Suppressor macrophage (primary cell): ENCODE data around the gene PLXND1.
A peak's percentile ranks its signal among the peaks of the same experiment; 100 is the strongest.
"Not testable (repeated sequence)": the region's sequence is repeated elsewhere in the genome, so short reads cannot be mapped to it uniquely, and the experiment has no call there.

Experiments used
- DNase-seq, 4 experiments: peaks; one replicate each; pipeline ENCODE4 v3.0.0-alpha.2; 2020 to 2022

Gene PLXND1

DNA sequence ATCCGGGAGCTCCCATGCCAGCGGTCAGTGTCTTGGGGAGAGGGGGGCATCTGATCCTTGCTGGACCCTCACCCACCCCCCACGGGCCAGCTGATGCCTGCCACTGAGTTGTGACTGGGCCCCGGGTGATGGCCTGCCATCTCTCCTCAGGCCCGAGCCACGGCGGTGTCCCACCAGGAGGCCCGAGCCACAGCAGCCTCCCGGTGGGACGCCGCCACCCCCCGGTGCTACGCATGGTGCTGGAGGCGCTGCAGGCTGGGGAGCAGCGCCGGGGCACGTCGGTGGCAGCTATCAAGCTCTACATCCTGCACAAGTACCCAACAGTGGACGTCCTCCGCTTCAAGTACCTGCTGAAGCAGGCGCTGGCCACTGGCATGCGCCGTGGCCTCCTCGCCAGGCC, 59.2 kb downstream of the PLXND1 start:
- DNase-seq: no peak

DNA sequence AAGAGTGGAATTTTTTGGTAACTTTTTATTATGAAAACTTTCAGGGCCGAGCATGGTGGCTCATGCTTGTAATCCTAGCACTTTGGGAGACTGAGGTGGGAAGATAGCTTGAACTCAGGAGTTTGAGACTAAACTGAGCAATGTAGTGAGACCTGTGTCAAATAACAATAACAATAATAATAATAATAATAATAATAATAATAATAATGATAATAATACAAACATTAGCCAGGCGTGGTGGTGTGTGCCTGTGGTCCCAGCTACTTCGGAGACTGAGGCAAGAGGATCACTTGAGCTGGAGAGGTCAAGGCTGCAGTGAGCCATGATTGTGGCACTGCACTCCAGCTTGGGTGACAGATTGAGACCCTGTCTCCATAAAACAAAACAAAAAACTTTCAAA, 60.5 kb downstream of the PLXND1 start:
- not testable (repeated sequence) for DNase-seq

GRCh38 chr3:129543999-129544398, 62.5 kb downstream of the PLXND1 start:
- no peak for DNase-seq

DNA sequence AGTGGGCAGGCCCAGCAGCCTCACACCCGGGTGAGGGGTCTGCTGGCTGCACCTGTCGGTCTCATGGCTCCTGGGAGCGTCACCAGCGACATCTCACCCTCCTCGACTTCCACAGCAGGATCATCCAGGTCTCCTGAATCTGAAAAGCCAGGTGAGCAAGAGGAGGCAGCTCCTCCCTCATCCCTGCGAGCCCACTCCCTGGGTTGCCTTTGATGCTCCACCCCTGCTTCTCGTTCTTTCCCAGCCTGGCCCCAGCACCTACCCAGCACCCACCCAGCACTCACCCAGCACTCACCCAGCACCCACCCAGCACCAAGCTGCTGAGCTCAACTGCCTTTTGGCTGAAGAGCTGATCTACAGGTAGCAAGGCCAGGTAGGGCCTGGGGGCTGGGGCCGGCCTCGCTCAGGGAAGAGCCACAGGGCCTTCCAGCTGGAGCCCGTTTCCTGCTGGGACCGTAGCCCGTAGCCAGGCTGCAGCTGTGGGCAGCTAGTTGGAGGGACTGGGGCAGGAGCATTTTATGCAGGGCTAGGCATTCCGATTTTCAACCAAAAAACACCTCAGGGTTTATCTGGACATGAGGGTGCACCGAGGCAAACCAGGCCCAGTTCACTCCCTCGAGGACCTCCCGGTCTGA, 63.2 kb downstream of the PLXND1 start, which contains the start of gene H1-8:
Gene H1-8 (plus strand): TSS at position 20 of the 635 bp plus-strand sequence. CDS start 44 bp downstream, at position 64.
- no peak for DNase-seq

- no peak for DNase-seq
These were observed 63.7 kb downstream of the PLXND1 start for GRCh38 chr3:129542747-129543146.

DNA sequence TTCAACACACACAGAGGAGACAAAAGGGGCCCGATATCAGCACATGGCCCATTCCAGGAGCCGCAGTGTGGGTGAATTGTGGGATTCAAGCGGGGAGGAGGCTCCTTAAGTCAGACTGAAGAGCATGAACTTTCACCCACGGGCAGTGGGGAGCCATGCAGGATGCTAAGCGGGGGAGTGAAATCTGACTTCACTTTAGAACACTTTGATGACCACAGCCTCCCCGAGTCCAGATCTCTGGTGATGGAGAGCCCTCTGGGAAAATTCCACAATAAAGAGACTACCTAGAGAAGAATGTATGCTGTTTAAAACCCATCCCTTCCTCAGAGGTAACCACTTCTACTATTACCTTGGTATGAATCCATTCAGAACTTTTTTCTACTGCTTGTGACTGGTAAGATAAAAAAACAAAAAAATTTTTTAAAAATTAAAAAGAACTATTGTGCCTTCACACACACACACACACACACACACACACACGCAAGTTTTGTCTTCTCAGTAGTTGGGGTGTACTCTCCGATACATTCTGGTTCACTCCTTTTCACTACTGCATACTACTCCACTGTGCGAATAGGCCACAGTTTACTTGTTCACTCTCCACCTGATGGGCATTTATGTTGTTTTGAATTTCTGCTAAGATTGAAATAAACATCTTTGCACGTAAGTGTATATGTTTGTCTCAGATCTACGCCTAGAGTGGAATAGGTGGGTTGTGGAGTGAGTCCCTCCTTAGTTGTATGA, 65.5 kb downstream of the PLXND1 start:
- no peak for DNase-seq

GRCh38 chr3:129539206-129539605, 67.3 kb downstream of the PLXND1 start:
- no peak for DNase-seq

DNA sequence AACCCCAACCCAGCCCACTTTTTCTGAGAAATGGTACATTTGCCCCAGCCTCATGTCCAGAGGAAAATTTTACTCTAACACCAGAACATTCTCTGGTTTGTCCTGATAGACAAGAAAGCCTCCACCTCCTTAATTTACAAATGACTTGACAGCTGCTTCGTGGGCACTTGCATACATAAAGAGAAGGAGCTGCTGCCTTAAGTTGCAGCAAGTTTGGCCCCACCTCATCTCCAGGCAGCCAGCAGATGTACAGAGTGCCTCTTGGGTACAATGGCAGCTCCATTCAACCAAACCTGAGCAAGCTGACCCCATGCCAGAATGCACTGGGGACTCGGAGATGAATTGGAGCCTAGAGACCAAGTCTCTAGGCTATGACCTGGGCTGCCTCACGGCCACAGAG, 69.7 kb downstream of the PLXND1 start:
- DNase-seq: no peak

DNA sequence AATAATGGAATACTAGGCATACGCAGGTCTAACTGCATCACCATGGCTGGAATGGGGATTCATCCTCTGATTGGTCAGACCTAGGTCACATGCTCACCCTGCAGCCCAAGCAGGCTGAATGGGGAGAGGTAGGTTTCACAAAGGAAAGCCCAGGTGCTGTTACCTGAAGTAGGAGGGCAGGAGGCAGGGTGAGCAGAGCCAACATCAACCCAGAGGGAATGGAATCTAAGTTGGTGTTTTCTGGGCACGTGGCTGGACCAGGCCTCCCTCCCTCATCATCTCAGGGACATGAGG, 70.2 kb downstream of the PLXND1 start:
- DNase-seq: no peak

DNA sequence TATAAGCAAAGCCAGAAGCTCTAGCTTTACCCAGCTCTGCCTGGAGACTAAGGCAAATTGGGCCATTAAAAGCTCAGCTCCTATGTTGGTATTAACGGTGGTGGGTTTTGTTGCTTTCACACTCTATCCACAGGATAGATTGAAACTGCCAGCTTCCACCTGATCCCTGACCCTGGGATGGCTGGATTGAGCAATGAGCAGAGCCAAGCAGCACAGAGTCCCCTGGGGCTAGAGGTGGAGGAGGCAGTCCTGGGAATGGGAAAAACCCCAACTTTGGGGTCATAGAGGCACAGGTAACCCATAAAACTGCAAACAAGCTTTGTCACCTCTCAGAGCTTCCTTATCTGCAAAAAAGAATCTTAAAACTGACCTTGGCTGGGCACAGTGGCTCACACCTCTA, 71.4 kb downstream of the PLXND1 start:
- DNase-seq: no peak

- no peak for DNase-seq
These were observed 71.9 kb downstream of the PLXND1 start for GRCh38 chr3:129534428-129535027.

- no peak for DNase-seq
These were observed 73.1 kb downstream of the PLXND1 start for GRCh38 chr3:129533406-129533805.

DNA sequence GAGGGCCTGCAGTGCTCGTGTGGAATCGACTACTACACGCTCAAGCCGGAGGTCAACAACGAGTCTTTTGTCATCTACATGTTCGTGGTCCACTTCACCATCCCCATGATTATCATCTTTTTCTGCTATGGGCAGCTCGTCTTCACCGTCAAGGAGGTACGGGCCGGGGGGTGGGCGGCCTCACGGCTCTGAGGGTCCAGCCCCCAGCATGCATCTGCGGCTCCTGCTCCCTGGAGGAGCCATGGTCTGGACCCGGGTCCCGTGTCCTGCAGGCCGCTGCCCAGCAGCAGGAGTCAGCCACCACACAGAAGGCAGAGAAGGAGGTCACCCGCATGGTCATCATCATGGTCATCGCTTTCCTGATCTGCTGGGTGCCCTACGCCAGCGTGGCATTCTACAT, 74.2 kb downstream of the PLXND1 start:
- no peak for DNase-seq

DNA sequence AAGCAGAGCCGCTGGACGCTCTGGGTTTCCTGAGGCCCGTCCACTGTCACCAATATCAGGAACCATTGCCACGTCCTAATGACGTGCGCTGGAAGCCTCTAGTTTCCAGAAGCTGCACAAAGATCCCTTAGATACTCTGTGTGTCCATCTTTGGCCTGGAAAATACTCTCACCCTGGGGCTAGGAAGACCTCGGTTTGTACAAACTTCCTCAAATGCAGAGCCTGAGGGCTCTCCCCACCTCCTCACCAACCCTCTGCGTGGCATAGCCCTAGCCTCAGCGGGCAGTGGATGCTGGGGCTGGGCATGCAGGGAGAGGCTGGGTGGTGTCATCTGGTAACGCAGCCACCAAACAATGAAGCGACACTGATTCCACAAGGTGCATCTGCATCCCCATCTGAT, 74.8 kb downstream of the PLXND1 start:
- peak in 2 of 4 experiments; percentile 28 to 48 for DNase-seq

DNA sequence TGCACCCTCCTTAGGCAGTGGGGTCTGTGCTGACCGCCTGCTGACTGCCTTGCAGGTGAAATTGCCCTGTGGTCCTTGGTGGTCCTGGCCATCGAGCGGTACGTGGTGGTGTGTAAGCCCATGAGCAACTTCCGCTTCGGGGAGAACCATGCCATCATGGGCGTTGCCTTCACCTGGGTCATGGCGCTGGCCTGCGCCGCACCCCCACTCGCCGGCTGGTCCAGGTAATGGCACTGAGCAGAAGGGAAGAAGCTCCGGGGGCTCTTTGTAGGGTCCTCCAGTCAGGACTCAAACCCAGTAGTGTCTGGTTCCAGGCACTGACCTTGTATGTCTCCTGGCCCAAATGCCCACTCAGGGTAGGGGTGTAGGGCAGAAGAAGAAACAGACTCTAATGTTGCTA, 75.7 kb downstream of the PLXND1 start:
- DNase-seq: no peak

GRCh38 chr3:129530251-129530791, 76.2 kb downstream of the PLXND1 start:
- peak in 3 of 4 experiments; percentile 40 to 43 (median 41) for DNase-seq

DNA sequence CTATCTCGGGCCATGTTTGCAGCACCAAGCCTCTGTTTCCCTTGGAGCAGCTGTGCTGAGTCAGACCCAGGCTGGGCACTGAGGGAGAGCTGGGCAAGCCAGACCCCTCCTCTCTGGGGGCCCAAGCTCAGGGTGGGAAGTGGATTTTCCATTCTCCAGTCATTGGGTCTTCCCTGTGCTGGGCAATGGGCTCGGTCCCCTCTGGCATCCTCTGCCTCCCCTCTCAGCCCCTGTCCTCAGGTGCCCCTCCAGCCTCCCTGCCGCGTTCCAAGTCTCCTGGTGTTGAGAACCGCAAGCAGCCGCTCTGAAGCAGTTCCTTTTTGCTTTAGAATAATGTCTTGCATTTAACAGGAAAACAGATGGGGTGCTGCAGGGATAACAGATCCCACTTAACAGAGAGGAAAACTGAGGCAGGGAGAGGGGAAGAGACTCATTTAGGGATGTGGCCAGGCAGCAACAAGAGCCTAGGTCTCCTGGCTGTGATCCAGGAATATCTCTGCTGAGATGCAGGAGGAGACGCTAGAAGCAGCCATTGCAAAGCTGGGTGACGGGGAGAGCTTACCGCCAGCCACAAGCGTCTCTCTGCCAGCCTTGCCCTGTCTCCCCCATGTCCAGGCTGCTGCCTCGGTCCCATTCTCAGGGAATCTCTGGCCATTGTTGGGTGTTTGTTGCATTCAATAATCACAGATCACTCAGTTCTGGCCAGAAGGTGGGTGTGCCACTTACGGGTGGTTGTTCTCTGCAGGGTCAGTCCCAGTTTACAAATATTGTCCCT, 76.9 kb downstream of the PLXND1 start:
- no peak for DNase-seq

GRCh38 chr3:129528589-129529100, 77.8 kb downstream of the PLXND1 start, which contains the start of gene RHO:
RHO (plus strand) TSS chr3:129528639; CDS start chr3:129528734, 95 bp downstream.
- DNase-seq: peak in 3 of 4 experiments; percentile 37 to 51 (median 47)

DNA sequence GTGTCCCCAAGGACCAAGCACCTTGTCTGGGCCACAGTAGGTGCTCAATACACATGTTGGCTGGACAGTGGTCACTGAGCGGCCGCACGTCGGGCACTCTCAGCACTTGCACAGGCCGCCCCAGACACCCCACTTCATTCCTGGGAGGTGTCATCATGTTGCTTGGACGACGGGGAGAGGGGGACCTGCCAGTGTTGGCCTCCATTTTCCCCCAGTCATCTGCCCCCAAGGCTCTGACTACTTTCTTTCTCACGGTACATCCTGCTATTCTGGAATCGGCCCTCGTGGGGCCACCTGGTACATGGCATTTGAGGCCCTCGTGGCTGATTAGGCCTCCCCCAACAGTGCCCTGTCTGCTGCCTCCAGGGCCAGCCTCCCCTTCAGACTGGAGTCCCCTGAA, 79.2 kb downstream of the PLXND1 start:
- no peak for DNase-seq

- DNase-seq: peak; percentile 82 to 96 (median 90)
These were observed 80.2 kb downstream of the PLXND1 start for GRCh38 chr3:129526121-129526900.

DNA sequence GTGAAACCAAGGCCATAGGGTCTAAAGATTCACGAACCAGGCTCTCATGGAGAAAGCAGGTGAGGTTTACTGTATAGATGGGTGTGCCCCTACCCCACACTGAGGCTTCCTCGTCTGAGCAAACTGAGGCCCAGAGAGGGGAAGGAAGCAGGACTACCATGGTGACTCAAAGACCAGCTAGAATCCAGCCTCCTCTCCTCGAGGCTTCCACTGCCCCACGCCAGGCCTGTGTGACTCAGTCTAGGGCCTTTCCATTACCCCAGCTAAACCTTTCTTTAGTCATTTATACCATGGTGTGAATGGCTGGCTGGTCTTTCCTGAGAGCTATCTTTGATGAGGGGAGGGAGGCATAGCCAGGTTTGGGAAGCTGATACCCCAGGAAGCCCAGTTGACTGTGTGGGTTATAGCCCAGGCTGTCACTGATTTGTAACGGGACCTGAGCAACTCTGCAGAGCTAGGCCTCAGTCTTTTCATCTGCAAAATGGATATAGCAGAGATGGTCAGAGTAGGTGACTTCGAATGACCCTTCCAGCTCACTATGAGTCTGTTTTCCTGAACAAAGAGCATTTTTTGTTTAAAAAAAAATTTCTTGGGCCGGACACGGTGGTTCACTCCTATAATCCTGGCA, 81.0 kb downstream of the PLXND1 start:
- peak; percentile 87 to 94 (median 90) for DNase-seq
